HG03159 (cell line): Measurements from ENCODE around the gene DUSP14.

Experiments used
- ATAC-seq: cut with Tn5 transposase; IDR thresholded peaks from one replicate; pipeline ENCODE4 v1.9.1; 2021; ENCODE audit warnings: mild to moderate bottlenecking, moderate library complexity; ENCODE audit not compliant: unreplicated experiment

The DUSP14 gene

GRCh38 chr17:37553401-37553966, 63.8 kb downstream of the DUSP14 start:
- no peak for ATAC-seq

GRCh38 chr17:37555386-37555785, 65.7 kb downstream of the DUSP14 start:
- ATAC-seq, result no peak

DNA sequence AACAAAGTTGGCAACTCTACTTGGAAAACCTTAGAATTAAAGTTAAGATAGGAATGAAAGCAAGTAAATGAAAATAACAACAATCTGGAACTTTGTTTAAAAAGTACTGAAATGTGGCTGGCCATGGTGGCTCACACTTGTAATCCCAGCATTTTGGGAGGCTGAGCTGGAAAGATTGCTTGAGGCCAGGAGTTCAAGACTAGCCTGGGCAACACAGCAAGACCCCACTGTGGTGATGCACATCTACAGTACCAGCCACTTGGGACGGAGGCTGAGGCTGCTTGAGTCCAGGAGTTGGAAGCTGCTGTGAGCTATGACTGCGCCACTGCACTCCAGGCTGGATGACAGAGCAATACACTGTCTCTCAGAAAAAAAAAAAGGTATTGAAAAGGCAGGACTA, 67.8 kb downstream of the DUSP14 start:
- no peak for ATAC-seq

DNA sequence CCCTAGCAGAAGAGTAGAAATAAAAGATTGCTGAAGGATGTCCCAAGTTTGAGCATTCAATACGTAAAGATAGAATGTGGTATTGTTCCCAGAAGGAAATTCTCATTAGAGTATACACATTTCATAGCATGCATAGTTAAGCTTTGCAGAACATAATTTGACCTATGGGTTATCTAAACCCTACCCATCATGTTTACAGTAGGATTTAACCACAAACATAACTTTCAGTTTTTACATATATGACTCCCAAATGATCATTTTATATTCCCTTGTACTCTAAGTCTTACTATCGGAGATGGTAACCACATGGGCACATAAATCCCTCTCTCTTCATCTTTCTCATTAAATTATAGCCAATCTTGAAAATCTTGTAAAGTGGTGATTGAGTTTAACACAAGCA, 68.6 kb downstream of the DUSP14 start:
- ATAC-seq, result no peak

DNA sequence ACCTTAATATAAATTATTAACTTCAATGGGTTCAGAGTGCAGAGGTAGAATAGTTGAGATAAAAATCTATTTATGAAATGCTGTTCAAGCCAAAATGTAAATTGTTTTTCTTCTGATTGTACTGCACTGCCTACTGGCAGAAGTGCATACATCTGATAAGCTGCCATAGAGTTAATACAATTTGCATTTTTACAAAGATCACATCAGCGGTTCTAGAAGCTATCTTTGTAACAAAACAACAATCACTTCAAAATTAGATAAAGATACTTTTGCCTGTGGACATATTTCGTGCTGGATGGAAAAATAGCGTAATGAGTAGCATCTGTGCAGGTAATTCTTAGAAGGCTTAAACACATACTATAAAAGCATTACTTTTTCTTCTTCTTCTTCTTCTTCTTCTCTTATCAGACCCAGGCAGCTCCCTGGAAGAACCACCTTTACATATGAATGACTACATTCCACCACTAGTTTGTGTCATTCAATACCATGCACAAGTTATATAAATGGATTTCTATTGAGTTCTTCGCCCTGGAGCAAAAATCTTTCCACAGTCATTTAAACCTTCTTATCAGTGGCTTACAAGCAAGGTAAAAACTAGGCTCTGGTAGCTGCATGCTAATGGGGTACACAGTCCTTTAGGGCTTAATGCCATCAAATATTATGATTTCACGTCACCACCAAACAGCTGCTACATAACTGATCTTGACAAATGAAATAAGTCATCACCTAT, 72.5 kb downstream of the DUSP14 start:
- no peak for ATAC-seq
